Measurements from ENCODE around the gene TLX2.

Gene TLX2

DNA sequence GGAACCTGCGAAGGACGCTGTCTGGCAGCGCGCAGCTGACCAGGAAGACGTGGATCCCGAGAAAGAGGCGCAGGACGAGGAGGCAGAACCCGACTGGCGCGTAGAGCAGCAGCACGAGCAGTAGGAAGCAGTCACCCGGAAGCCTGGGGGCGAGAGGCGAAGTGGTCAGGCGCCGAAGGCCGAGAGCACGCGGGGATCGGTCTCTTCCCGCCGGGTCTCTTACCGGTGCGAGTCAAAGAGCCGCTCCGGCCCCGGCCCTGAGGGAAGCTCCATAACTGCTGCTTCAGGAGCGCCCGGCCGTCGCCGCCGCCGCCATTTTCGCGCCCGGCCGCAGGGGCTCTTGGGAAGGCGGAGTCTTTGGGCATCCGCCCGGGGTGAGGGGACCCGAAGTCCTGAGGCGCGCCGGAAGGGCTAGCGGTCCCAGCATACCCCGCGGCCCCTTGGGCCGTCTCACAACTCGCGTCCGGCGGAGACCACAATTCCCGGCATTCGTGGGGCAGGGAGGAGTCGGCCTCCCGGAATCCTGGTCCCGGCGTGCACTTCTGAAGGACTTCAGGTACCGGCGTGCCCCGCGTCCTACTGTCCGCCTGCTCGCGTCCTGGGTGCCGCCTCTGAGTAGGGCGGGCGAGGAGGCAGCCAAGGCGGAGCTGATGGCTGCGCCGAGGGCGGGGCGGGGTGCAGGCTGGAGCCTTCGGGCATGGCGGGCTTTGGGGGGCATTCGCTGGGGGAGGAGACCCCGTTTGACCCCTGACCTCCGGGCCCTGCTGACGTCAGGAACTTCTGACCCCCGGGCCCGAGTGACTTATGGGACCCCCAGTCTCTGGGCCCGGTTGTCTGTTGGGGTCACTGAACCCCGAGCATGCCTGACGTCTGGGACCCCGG, 15.3 kb downstream of the TLX2 start, which contains the start of the genes AUP1 and HTRA2:
Gene AUP1 (minus strand): TSS at position 350 of the 882 bp plus-strand sequence. CDS start 77 bp downstream, at position 273.
Gene HTRA2 (plus strand): TSS at position 577 of the 882 bp plus-strand sequence. CDS start 74 bp downstream, at position 651.
- DNase-seq (ENCODE audit: low read depth) = peak; percentile 90
- H3K4me3 ChIP-seq (ENCODE audit: low read depth, low read length) = peak within 1 kb of the TSS; percentile 83
- TF ChIP-seq, protein P1, sequence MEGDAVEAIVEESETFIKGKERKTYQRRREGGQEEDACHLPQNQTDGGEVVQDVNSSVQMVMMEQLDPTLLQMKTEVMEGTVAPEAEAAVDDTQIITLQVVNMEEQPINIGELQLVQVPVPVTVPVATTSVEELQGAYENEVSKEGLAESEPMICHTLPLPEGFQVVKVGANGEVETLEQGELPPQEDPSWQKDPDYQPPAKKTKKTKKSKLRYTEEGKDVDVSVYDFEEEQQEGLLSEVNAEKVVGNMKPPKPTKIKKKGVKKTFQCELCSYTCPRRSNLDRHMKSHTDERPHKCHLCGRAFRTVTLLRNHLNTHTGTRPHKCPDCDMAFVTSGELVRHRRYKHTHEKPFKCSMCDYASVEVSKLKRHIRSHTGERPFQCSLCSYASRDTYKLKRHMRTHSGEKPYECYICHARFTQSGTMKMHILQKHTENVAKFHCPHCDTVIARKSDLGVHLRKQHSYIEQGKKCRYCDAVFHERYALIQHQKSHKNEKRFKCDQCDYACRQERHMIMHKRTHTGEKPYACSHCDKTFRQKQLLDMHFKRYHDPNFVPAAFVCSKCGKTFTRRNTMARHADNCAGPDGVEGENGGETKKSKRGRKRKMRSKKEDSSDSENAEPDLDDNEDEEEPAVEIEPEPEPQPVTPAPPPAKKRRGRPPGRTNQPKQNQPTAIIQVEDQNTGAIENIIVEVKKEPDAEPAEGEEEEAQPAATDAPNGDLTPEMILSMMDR (IDR thresholded peaks at IDR 0.05; ENCODE audit: control insufficient read depth, extremely low read depth, insufficient read depth) = no peak

DNA sequence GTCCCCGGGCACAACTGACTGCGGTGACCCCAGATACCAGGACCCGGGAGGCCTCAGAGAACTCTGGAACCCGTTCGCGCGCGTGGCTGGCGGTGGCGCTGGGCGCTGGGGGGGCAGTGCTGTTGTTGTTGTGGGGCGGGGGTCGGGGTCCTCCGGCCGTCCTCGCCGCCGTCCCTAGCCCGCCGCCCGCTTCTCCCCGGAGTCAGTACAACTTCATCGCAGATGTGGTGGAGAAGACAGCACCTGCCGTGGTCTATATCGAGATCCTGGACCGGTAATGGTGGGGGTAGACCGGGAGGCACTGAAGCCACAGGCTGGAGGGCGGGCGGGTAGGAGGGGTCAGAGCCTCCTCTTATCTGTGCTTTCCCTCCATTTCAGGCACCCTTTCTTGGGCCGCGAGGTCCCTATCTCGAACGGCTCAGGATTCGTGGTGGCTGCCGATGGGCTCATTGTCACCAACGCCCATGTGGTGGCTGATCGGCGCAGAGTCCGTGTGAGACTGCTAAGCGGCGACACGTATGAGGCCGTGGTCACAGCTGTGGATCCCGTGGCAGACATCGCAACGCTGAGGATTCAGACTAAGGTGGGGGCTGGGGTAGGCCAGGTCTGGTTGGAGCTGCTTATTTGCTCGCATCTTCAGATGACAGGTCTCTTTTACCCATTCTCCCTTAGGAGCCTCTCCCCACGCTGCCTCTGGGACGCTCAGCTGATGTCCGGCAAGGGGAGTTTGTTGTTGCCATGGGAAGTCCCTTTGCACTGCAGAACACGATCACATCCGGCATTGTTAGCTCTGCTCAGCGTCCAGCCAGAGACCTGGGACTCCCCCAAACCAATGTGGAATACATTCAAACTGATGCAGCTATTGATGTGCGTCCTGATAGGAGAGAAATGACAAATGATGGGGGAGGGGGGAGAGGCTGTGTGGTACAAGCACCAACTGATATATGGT, 16.3 kb downstream of the TLX2 start:
- TF ChIP-seq, protein P1 (IDR thresholded peaks at IDR 0.05; ENCODE audit: control insufficient read depth, extremely low read depth, insufficient read depth) = no peak
- H3K4me3 ChIP-seq (ENCODE audit: low read depth, low read length) = peak overlapping the region; percentile 83
- DNase-seq (ENCODE audit: low read depth) = no peak

DNA sequence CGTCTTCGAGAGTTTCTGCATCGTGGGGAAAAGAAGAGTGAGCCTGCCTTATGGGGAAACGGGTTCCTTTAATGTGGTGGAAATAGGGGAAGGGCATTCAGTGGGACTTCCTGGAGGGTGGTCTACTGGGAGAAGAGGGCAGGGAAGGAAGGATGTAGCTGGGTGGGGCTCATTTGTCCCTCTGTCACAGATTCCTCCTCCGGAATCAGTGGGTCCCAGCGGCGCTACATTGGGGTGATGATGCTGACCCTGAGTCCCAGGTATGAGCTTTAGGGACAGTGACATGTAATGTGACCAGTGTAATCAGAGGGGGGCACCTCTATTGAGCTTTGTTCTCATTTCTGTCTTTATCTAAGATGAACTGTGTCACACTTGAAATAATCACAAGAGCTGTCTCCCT, 17.4 kb downstream of the TLX2 start:
- TF ChIP-seq, protein P1 (IDR thresholded peaks at IDR 0.05; ENCODE audit: control insufficient read depth, extremely low read depth, insufficient read depth) = no peak
- H3K4me3 ChIP-seq (ENCODE audit: low read depth, low read length) = no peak overlapping the region
- no peak for DNase-seq (ENCODE audit: low read depth)

DNA sequence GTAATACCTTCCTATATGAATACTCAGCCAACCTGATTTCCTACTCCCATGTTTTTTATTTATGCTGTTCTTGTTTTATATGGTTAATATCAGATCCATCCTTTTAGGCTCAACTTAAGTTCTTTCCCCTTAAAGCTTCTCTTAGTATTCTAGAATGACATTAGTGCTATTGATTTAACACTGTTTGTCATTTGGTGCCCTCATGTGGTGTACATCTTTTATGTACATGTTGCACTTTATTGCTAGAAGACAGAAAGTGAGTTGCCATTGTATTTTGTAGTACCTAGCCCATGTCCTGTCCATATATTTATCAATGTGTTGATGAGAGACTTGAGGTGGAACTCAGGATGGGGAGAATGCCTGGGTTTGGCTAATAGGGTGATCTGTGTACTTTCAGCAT, 18.0 kb downstream of the TLX2 start:
- DNase-seq (ENCODE audit: low read depth) = no peak
- H3K4me3 ChIP-seq (ENCODE audit: low read depth, low read length) = no peak overlapping the region
- TF ChIP-seq, protein P1 (IDR thresholded peaks at IDR 0.05; ENCODE audit: control insufficient read depth, extremely low read depth, insufficient read depth) = peak; percentile 52

DNA sequence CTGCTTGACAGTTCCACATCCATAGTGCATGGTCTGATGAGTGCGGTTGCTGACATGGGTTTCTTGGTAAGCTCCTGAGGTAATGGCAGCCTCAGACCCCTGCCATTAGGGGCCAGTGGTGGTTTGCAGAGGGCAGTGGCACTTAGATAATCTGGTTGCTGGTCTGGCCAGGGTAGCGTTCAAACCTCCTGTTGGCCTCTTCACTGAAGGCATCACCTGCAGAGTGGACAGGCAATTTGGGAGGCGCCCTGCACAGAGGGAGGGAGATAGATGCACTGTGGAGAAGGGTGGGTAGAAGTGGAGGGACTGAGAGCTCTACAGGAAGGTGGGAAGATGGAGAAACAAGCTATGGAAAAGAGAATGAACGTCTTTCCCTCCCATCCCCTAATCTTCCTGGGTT, 19.2 kb downstream of the TLX2 start:
- TF ChIP-seq, protein P1 (IDR thresholded peaks at IDR 0.05; ENCODE audit: control insufficient read depth, extremely low read depth, insufficient read depth) = no peak
- H3K4me3 ChIP-seq (ENCODE audit: low read depth, low read length) = no peak overlapping the region

DNA sequence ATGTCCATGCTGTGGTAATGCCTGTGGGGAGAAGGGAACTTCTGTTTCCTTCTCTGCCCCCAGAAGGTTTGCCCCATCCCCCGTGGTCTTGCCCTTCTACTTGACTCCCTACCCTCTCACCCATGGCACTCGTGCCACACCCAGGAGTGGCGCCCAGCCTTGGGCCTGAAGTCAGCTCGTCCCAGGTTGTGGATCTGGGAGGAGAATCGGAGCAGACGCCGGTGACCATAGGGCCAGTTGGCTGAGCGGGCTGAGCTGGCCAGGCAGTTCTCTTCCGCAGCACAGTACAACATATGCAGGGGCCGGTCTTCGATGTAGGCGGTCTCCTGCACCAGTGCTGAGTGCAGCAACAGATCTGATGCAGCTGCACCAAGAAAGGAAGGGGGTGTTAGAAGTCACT, 20.2 kb downstream of the TLX2 start:
- no peak for DNase-seq (ENCODE audit: low read depth)
- TF ChIP-seq, protein P1 (IDR thresholded peaks at IDR 0.05; ENCODE audit: control insufficient read depth, extremely low read depth, insufficient read depth) = no peak
- H3K4me3 ChIP-seq (ENCODE audit: low read depth, low read length) = no peak overlapping the region

More for the DNA sequence above, 19.2 kb downstream of the TLX2 start:
- no peak for DNase-seq (ENCODE audit: low read depth)

Measured in LNCaP clone FGC (cell line).